Spleen (tissue), 7 donors: ENCODE results near the gene ERBB2.

Experiments used
- POLR2AphosphoS5 ChIP-seq, 3 donors: sonication (generic); formaldehyde crosslinking; IDR thresholded peaks; one replicate each; pipeline ENCODE4 v1.5.1; 2017; ENCODE audit warnings: antibody characterized with exemption in 3 of 3
- TF ChIP-seq, protein P1 (sequence below), 11 experiments: fragments of 200-600 bp in 7 of 11; fragments of 450-650 bp in 4 of 11; sonication (generic) in 4 of 11; IDR thresholded peaks in 8 of 11; conservative IDR thresholded peaks in 3 of 11; 1 replicate in 7 of 11; 2 replicates in 4 of 11; pipeline versions ENCODE4 v1.4.0 to v1.8.0; 2016 to 2021; ENCODE audit warnings: antibody characterized with exemption in 11 of 11, inconsistent platforms in 4 of 11, mild to moderate bottlenecking in 1 of 11
- donor health status: DM: no; HTN: no; CAD: no; lungs with moderate emphysema.
- donor health status: DM: no; HTN: no; CAD: no.
- donor health status: DM: no; HTN: no; CAD: no.

DNA sequence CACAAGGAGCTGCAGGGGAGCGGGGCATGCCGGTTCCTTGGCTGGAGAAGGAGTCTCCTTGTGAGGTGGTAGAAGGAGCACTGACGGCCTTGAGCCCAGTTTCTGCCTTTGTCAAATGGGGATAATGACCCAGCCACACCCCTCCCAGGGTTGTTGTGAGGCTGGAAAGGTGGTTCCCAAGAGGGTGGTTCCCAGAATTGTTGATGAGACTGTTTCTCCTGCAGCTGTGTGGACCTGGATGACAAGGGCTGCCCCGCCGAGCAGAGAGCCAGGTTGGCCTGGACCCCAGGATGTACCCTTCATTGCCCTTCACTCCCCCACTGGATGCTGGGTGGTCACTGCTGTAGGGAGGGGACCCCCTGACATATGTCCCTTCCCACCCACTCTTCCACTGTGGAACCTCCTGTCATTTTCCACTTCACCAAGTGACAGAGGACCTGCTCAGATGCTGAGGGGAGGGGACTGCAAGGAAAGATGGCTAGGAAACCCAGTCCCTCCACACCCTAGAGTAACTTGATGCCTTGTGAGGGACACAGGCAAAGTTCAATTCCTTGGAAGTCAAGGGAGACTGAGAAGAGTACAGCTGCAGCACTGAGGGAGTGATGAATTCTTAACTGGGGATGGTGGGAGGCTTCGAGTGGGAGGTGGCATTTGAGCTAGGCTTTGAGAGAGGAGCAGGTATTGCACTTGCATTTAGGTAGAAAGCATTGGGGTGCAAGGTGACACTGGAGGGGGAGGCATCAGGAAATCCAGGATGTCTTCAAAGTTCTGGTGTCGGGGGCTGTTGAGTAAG lies 19.9 kb downstream of the ERBB2 start:
- TF ChIP-seq, protein P1, sequence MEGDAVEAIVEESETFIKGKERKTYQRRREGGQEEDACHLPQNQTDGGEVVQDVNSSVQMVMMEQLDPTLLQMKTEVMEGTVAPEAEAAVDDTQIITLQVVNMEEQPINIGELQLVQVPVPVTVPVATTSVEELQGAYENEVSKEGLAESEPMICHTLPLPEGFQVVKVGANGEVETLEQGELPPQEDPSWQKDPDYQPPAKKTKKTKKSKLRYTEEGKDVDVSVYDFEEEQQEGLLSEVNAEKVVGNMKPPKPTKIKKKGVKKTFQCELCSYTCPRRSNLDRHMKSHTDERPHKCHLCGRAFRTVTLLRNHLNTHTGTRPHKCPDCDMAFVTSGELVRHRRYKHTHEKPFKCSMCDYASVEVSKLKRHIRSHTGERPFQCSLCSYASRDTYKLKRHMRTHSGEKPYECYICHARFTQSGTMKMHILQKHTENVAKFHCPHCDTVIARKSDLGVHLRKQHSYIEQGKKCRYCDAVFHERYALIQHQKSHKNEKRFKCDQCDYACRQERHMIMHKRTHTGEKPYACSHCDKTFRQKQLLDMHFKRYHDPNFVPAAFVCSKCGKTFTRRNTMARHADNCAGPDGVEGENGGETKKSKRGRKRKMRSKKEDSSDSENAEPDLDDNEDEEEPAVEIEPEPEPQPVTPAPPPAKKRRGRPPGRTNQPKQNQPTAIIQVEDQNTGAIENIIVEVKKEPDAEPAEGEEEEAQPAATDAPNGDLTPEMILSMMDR (IDR thresholded peaks at IDR 0.05 in 8 of 11, conservative IDR thresholded peaks at IDR 0.05 in 3 of 11), result no peak
- no peak for TF ChIP-seq POLR2AphosphoS5 (IDR thresholded peaks at IDR 0.05)
